ENCODE results near the gene MPV17L2.
"Not testable (repeated sequence)": the region's sequence is repeated elsewhere in the genome, so short reads cannot be mapped to it uniquely, and the experiment has no call there.

MPV17L2 gene

DNA sequence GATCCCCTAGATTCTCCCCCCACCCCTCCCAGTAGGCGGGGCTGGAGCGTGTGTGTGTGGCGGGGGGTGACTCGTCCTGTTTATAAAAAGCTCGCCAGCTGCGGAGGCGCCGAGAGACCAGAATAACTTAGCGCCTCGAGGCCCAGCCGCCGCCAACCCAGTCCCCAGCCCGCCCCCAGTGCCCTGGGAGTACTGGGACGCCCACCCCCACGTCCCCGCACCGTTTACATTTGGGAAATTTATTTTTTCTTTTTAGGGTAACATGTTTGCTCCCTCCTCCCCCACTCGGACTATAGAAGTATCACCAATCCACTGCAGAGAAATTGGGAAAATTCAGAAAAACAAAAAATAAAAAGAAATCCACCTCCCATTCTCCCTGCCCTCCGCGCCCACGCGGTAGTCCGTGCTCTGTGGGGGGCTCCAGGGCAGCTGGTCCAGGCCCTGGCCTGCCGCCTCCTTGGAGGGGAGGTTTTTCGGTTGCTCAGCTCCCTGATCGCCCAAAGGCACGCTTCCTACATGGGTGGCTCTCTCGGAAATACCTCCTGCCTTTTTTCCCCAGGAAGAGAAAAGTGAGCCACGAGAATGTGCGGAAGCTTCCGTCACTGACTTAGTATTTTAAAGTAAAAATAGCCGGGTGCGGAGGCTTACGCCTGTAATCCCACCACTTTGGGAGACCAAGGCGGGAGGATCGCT lies 12.3 kb downstream of the MPV17L2 start:
- in situ Hi-C loops (cut with HindIII; ENCODE audit: low pct_ligation_motif_present, low pct_unique_long_range_greater_than_20kb, low sequenced_read_pairs): no loop called here
- DNase-seq: peak; percentile 62

- in situ Hi-C loops (cut with HindIII; ENCODE audit: low pct_ligation_motif_present, low pct_unique_long_range_greater_than_20kb, low sequenced_read_pairs): no loop called here
- no peak for DNase-seq
Observed at GRCh38 chr19:18206018-18206417, 13.0 kb downstream of the MPV17L2 start.

DNA sequence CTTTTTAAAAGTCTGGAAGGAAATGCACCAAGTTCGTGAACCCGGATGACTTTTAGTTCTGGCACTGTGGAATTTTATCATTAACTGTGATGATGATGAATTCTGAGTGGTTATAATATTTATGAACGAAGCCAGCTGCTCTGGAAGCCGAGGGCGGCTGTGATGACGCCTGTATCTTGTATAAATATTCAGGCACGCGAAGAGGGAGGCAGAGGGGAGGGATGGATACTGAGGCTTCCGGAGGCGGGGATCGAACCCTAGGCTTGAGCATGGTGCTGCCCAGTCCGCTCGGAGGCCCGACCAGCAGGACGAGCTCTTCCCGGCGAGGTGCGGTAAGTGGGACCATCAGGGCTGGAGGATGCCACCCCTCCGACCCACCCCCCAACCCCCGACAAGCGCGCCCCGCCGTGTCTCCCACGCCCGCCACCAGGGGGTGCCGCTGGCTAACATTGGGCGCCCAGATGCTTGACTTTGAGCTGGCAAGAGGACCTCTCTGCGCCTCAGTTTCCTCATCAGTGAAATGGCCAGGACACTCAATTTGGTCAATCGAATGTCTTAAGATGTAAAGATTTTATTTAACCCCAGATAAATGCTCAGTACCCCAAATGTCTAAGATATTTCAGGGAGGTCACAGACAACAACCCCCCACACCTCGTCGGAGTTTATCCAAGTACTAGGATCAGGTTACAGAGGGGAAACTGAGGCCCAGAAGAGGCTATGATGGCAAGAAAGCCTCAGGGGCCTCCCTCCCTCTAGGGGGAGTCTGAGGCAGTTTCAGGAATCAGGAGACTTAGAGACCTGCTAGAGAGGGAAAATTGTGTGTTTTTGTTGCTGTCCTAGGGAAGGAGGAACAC lies 15.3 kb downstream of the MPV17L2 start:
- in situ Hi-C loops (cut with HindIII; ENCODE audit: low pct_ligation_motif_present, low pct_unique_long_range_greater_than_20kb, low sequenced_read_pairs): no loop called here
- no peak for DNase-seq

- DNase-seq; in situ Hi-C loops (cut with HindIII; ENCODE audit: low pct_ligation_motif_present, low pct_unique_long_range_greater_than_20kb, low sequenced_read_pairs): not testable (repeated sequence)
Observed at GRCh38 chr19:18209912-18210311, 16.9 kb downstream of the MPV17L2 start.

DNA sequence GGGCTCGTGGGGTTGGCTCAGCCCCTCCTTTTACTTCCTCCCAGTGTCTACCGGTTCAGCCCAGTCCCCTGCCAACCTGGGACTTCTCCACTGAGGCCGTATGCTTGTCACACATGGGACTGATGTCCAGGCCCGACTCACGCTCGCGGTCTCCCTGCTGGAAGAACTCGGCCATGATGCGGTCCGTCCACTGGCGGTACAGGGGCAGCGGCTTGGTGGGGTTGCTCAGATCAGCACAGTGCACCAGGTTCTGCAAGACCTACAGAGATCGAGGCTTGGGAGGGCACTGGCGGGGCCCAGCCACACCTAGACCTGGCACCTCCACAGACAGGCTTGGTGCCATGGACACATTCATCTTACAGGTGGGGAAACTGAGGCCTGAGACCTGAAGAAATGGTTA lies 18.7 kb downstream of the MPV17L2 start:
- DNase-seq: no peak
- in situ Hi-C loops (cut with HindIII; ENCODE audit: low pct_ligation_motif_present, low pct_unique_long_range_greater_than_20kb, low sequenced_read_pairs): no loop called here

GRCh38 chr19:18214779-18215433 lies 21.9 kb downstream of the MPV17L2 start:
- no peak for DNase-seq
- in situ Hi-C loops (cut with HindIII; ENCODE audit: low pct_ligation_motif_present, low pct_unique_long_range_greater_than_20kb, low sequenced_read_pairs): no loop called here

GRCh38 chr19:18216789-18217188 lies 23.8 kb downstream of the MPV17L2 start:
- in situ Hi-C loops (cut with HindIII; ENCODE audit: low pct_ligation_motif_present, low pct_unique_long_range_greater_than_20kb, low sequenced_read_pairs): no loop called here
- no peak for DNase-seq

GRCh38 chr19:18218159-18218558 lies 25.1 kb downstream of the MPV17L2 start:
- no peak for DNase-seq
- in situ Hi-C loops (cut with HindIII; ENCODE audit: low pct_ligation_motif_present, low pct_unique_long_range_greater_than_20kb, low sequenced_read_pairs): no loop called here

GRCh38 chr19:18218600-18218999 lies 25.6 kb downstream of the MPV17L2 start:
- DNase-seq: no peak
- in situ Hi-C loops (cut with HindIII; ENCODE audit: low pct_ligation_motif_present, low pct_unique_long_range_greater_than_20kb, low sequenced_read_pairs): no loop called here

- no peak for DNase-seq
- in situ Hi-C loops (cut with HindIII; ENCODE audit: low pct_ligation_motif_present, low pct_unique_long_range_greater_than_20kb, low sequenced_read_pairs): no loop called here
Observed at GRCh38 chr19:18219911-18220631, 27.1 kb downstream of the MPV17L2 start.

DNA sequence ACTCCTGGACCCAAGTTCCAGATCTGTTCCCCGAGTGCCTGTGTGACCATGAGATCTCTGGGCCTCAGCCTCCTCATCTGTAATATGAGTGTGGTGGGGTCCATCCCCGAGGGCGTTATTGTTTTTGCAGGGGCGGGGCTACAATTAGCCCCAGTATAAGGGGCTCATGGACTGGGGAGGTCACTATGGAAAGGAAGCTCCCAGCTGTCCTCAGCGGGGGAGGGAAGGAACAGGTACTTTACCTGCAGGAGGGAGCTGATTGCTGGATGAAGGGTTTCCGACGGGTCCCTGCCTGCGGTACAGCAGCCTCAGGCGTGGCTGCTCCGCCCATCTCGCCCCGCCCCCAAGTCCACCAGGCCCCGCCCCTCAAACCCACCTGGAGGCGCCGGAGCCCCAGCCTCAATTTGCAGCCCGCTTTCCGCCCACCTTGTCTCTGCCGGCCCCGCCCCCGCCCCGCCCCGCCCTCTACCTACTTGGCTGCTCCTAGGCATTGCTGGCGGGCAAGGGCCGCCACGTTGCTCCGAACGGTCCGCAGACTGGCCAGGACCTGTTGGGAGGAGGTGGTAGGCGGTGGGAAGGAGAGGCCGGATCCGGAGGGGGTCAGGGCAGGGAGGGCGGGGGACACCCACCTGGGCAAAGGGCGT lies 27.7 kb downstream of the MPV17L2 start:
- DNase-seq: no peak
- in situ Hi-C loops (cut with HindIII; ENCODE audit: low pct_ligation_motif_present, low pct_unique_long_range_greater_than_20kb, low sequenced_read_pairs): no loop called here

DNA sequence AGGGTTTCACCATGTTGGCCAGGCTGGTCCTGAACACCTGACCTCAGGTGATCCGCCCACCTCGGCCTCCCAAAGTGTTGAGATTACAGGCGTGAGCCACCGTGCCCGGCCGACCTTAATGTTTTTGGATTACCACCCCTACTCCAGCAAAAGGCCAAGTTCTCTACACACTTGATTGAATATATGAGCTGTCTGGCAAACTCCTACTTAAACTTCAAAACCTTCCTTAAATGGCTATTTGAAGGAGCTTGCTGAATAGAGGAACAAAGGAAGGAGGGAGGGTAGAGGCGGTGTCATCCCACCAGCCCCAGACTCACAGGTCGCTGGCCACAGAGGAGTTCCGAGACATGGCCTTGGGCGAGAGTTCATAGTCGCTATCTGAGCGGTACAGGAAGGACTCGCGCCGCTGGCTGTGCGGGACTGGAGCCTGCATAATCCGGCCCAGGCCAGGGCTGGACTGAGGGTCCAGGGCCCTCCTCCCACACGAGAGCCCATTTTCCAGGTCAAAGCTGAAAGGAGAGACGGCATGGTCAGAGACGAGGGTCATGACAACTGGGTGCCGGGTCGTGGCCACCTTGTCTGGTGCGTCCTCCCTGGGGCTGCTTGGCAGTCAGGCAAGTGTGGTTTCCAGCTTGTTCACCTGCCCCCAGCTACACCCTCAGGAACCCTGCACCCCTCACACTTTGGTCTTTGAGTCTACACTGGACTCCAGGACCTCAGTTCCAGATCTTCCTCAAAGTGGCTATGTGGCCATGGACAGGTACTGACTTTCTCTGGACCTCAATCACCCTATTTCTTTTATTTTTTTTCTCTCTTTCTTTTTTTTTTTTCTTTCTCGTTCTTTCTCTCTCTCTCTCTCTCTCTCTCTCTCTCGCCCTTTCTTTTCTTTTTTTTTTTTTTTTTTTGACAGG lies 29.1 kb downstream of the MPV17L2 start:
- in situ Hi-C loops (cut with HindIII; ENCODE audit: low pct_ligation_motif_present, low pct_unique_long_range_greater_than_20kb, low sequenced_read_pairs): no loop called here
- no peak for DNase-seq

- in situ Hi-C loops (cut with HindIII; ENCODE audit: low pct_ligation_motif_present, low pct_unique_long_range_greater_than_20kb, low sequenced_read_pairs): no loop called here
- DNase-seq: no peak
Observed at GRCh38 chr19:18223860-18224524, 31.0 kb downstream of the MPV17L2 start.

DNA sequence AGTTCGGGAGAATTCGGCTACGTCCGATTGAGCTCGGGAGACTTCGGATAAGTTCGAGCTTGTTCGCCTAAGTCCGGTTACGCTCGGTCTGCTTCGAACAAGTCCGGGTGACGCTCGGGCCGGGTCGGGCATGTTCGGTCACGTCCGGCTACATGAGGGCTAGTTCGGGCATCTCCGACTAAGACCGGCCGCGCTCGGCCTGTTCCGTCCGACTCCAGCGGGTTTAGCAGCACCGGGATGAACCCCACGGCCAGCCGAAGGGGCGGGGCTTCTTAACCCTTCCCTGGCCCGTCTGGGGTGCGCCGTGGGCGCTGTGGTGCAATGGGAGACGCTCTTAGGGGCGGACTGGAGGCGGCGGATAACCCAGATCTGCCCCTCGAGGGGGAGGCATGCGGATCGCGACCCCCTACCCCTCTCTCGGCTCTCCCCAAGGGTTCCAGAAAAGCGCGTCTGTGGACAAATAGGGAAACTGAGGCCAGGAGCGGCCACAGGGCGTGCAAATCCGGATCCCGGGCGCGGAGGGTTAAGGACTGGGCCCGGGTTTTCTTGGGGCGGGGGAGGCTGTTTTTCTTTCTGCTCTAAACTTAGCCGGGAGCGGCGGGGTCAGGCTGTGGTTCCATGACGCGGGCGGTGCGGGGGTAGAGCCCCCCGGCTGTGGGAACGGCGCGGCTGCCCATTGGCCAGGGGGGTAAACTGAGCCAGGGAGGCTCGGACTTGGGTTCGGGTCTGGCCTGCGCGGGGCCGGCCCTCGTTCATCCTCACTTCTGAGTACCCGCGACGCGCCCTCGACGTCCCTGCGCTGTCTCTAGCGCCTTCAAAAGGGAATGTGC lies 31.7 kb downstream of the MPV17L2 start:
- DNase-seq: peak; percentile 97
- in situ Hi-C loops (cut with HindIII; ENCODE audit: low pct_ligation_motif_present, low pct_unique_long_range_greater_than_20kb, low sequenced_read_pairs): no loop called here

GRCh38 chr19:18225355-18225701 lies 32.3 kb downstream of the MPV17L2 start:
- no peak for DNase-seq
- in situ Hi-C loops (cut with HindIII; ENCODE audit: low pct_ligation_motif_present, low pct_unique_long_range_greater_than_20kb, low sequenced_read_pairs): no loop called here

- in situ Hi-C loops (cut with HindIII; ENCODE audit: low pct_ligation_motif_present, low pct_unique_long_range_greater_than_20kb, low sequenced_read_pairs): no loop called here
- DNase-seq: no peak
Observed at GRCh38 chr19:18225702-18226468, 32.9 kb downstream of the MPV17L2 start, which contains the start of gene PDE4C. PDE4C (minus strand) TSS chr19:18226438; CDS start chr19:18226415, 23 bp downstream.
